GM21367 (cell line): ENCODE results near the gene ABHD12B.
"Not testable (repeated sequence)": the region's sequence is repeated elsewhere in the genome, so short reads cannot be mapped to it uniquely, and the experiment has no call there.

Experiments
- ATAC-seq: cut with Tn5 transposase; IDR thresholded peaks from one replicate; pipeline ENCODE4 v1.9.1; 2021; ENCODE audit not compliant: unreplicated experiment

Gene ABHD12B

GRCh38 chr14:50932156-50932555 is 60.3 kb downstream of the ABHD12B start:
- no peak for ATAC-seq

- no peak for ATAC-seq
Observed at GRCh38 chr14:50932592-50933495, 61.0 kb downstream of the ABHD12B start.

- ATAC-seq, result no peak
Observed at GRCh38 chr14:50935126-50936015, 63.5 kb downstream of the ABHD12B start.

GRCh38 chr14:50936016-50936340 is 64.1 kb downstream of the ABHD12B start:
- ATAC-seq, result no peak

GRCh38 chr14:50936882-50937281 is 65.0 kb downstream of the ABHD12B start:
- no peak for ATAC-seq

- ATAC-seq, result no peak
Observed at GRCh38 chr14:50937325-50937724, 65.5 kb downstream of the ABHD12B start.

- ATAC-seq, result no peak
Observed at GRCh38 chr14:50937800-50938199, 65.9 kb downstream of the ABHD12B start.

- ATAC-seq, result no peak
Observed at GRCh38 chr14:50941151-50941550, 69.3 kb downstream of the ABHD12B start.

- not testable (repeated sequence) for ATAC-seq
Observed at GRCh38 chr14:50941638-50942037, 69.8 kb downstream of the ABHD12B start.

- ATAC-seq, result no peak
Observed at GRCh38 chr14:50943261-50943942, 71.5 kb downstream of the ABHD12B start.

- ATAC-seq, result no peak
Observed at GRCh38 chr14:50943943-50944646, 72.2 kb downstream of the ABHD12B start, which contains the start of gene PYGL. Gene PYGL (minus strand): TSS chr14:50944483. CDS start chr14:50944403, 80 bp downstream.

GRCh38 chr14:50944647-50945413 is 73.0 kb downstream of the ABHD12B start:
- no peak for ATAC-seq

- ATAC-seq, result no peak
Observed at GRCh38 chr14:50946234-50946935, 74.5 kb downstream of the ABHD12B start.

GRCh38 chr14:50947446-50947845 is 75.6 kb downstream of the ABHD12B start:
- ATAC-seq, result no peak

GRCh38 chr14:50948205-50948604 is 76.4 kb downstream of the ABHD12B start:
- no peak for ATAC-seq

- no peak for ATAC-seq
Observed at GRCh38 chr14:50951032-50951431, 79.2 kb downstream of the ABHD12B start.

GRCh38 chr14:50953502-50953901 is 81.6 kb downstream of the ABHD12B start:
- no peak for ATAC-seq
